Right cardiac atrium (tissue), 5 donors: Measurements from ENCODE around the gene FGF12. TPM values are rescaled to one million over a fixed set of nuclear protein-coding genes. Genes with fewer than 3 reads are reported as not detected.
A peak's percentile ranks its signal among the peaks of the same experiment; 100 is the strongest.

Experiments
- ATAC-seq, 2 donors: fragments of 200-7000 bp; cut with Tn5 transposase; one replicate each; pipeline versions ENCODE4 v1.8.0 to v1.9.1; 2020; ENCODE audit warnings: moderate library complexity in 2 of 2, mild to moderate bottlenecking in 1 of 2
- DNase-seq, 3 donors: peaks; one replicate each; pipeline ENCODE4 v3.0.0-alpha.2; 2020
- H3K27ac ChIP-seq: one replicate; pipeline ENCODE4 v1.5.1; 2013; ENCODE audit warnings: mild to moderate bottlenecking, low read length, control low read depth, moderate library complexity
- H3K27me3 ChIP-seq: one replicate; pipeline ENCODE4 v1.6.1; 2013; ENCODE audit not compliant: control insufficient read depth, insufficient read depth
- H3K4me1 ChIP-seq: one replicate; pipeline ENCODE4 v1.6.1; 2013; ENCODE audit warnings: low read length; ENCODE audit not compliant: control insufficient read depth, insufficient read depth
- H3K4me3 ChIP-seq: one replicate; pipeline ENCODE4 v1.5.1; 2013; ENCODE audit warnings: low read length, control low read depth
- H3K9me3 ChIP-seq: one replicate; pipeline ENCODE4 v1.6.1; 2013; ENCODE audit warnings: low read length; ENCODE audit not compliant: control insufficient read depth
- WGBS: extraction: QIAGEN DNeasy Blood & Tissue Kit; methylation state at CpG from one replicate; pipeline ENCODE4 v1.1.7; 2013; 5-methylcytosine and 5-hydroxymethylcytosine counted together
- intact Hi-C, 4 donors: fragments of 100-400 bp; cut with DNase I; formaldehyde crosslinking; loops; one replicate each; pipeline versions ENCODE4 v1.11.0 to v1.14.0; 2022 to 2023
- polyA plus RNA-seq: library from polyadenylated mRNA; stranded (reverse); fragments of 200-250 nt; gene quantifications from one replicate; pipeline ENCODE4 v1.2.3, GENCODE V29; 2013
- total RNA-seq, 4 donors: library from RNA; stranded (reverse); fragmentation: NEBNext Ultra II Directional; extraction: Animal tissue kit (Norgen Biotek cat#: 25700); gene quantifications; one replicate each; pipeline ENCODE4 v1.2.1, GENCODE V29; 2021
- donor health status: healthy with polysubstance abuse.
- donor health status: DM: no; HTN: yes; CAD: no.
- donor health status: DM: no; HTN: no; CAD: no.
- donor health status: DM: no; HTN: yes; CAD: no; lungs with severe emphysema.
- donor health status: DM: yes; HTN: yes; CAD: no.

The FGF12 gene
- total and polyA plus RNA-seq, 5 donors: 230 to 354 (median 332) TPM

DNA sequence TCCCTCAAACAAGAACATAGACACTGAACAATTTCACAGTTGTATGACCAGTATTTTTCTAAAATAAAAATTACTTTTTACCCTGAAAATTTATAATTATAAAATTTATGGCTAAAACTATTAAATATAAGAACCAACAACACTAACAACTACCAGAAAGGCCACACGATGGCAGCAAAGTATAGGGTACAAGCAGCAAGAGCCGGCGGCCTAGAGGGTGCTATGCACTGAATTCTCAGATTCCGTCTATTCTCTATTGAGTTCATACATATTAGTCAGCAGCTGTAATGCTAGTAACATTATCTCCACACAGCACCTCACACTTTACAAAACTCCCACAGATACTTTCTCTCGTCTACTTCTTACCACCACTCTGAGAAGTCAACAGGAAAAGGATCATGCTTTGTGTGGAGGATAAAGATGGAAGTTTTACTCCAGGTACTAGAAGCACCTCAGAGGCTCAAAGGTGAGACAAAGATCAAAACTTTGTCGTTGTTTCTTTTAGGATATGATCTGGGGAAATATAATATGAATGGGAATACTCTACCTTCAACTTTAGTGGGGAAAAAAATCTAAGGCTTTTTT, 160.5 kb downstream of the FGF12 start:
- DNase-seq: peak; percentile 66 to 83 (median 67)
- intact Hi-C loops: loop anchor here (5.0 to 10.0 kb wide), 6 partner anchors 161 to 998 kb away; partner anchors contain the start of gene FGF12 (in 1 of the 4)
- Histone ChIP-seq H3K27ac (no peak overlapping the region), H3K27me3 (no peaks in the 10 kb centered on the region), H3K4me3 (peak overlapping the region; percentile 45), H3K4me1 (peaks cover 3% of the 10 kb centered on the region), H3K9me3 (no peaks in the 10 kb centered on the region)
- peak; percentile 76 for ATAC-seq
- 7% methylated on average over 6 of the region's 6 CpGs for WGBS

DNA sequence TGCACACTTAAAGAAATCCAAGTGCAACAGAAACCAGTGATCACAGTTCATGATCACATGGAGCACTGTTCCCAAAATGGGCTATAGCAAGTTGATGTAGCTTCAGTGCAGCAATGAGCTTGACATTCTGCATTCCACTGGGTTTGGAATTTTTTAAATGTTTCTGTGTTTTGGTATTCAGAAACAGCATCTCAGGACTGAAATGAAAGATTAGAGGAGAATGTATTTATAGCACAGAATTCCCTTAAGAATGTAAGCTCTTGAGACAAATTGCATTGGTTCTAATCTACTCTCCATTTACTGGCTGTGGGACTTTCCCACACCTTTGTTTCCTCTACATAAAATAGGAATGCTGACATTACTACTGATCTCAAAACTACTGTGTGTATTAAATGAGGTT, 162.7 kb downstream of the FGF12 start:
- Histone ChIP-seq H3K4me1 (no peaks in the 10 kb centered on the region), H3K27ac (no peak overlapping the region), H3K9me3 (no peaks in the 10 kb centered on the region), H3K4me3 (no peak overlapping the region), H3K27me3 (no peaks in the 10 kb centered on the region)
- ATAC-seq: no peak
- DNase-seq: no peak
- intact Hi-C loops: loop anchor here (5.0 to 10.0 kb wide), 6 partner anchors 163 to 1000 kb away; partner anchors contain the start of gene FGF12 (in 1 of the 4)

DNA sequence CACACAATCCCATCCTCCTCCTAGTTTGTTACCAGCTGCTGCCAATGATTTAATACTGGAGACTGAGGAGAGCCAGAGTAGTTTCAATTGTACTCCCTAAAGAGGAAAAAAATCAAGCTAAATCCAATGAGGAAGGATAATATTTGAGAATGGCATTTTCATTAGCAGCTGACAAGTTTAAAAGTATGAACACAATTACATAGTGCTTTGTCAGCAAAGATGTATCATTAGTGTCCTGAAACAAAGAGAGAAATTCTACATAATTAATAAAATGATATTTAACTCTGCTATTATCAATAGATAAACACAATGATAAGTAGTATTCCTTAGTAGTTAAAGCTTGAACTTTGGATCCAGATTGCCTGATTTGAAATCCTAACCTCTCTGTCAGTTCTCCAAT, 163.9 kb downstream of the FGF12 start:
- intact Hi-C loops: loop anchor here in 2 of 4 donors (10.0 kb wide), 3 partner anchors 211 to 1001 kb away; no protein-coding TSS in a partner anchor
- no peak for ATAC-seq
- H3K9me3 ChIP-seq: no peaks in the 10 kb centered on the region

GRCh38 chr3:192553707-192554106, 173.6 kb downstream of the FGF12 start:
- intact Hi-C loops: loop anchor here in 1 of 4 donors (10.0 kb wide), 1 partner anchor 79 kb away; no protein-coding TSS in a partner anchor
- Histone ChIP-seq H3K4me3 (no peak overlapping the region), H3K4me1 (no peaks in the 10 kb centered on the region), H3K27ac (no peak overlapping the region), H3K27me3 (no peaks in the 10 kb centered on the region), H3K9me3 (no peaks in the 10 kb centered on the region)
- WGBS: 40% methylated on average over 5 of the region's 5 CpGs
- ATAC-seq: no peak
- DNase-seq: no peak

More for the DNA sequence above, 163.9 kb downstream of the FGF12 start:
- H3K4me1 ChIP-seq: no peaks in the 10 kb centered on the region
- no peak overlapping the region for H3K27ac ChIP-seq
- no peaks in the 10 kb centered on the region for H3K27me3 ChIP-seq
- no peak overlapping the region for H3K4me3 ChIP-seq
- DNase-seq: no peak

DNA sequence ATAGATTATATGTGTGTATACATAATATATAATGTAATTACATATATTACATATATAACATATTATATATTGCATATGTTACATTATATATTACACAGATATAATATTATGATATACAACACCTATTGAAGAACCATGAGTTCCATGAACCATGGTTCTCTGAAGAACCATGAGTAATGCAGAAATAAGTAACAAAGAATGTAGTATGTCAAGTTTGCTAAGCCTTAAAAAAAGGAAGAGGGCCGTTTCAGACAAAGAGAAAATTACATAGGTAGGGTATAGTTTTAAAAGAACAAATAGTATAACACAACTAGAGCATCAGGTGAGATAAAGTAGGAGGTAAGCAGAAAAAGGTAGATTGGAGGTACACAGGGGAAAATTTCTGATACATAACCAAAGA, 177.0 kb downstream of the FGF12 start:
- intact Hi-C loops: loop anchor here in 1 of 4 donors (10.0 kb wide), 1 partner anchor 76 kb away; no protein-coding TSS in a partner anchor
- H3K4me3 ChIP-seq: no peak overlapping the region
- H3K27ac ChIP-seq: no peak overlapping the region
- H3K9me3 ChIP-seq: no peaks in the 10 kb centered on the region
- no peaks in the 10 kb centered on the region for H3K27me3 ChIP-seq
- 60% methylated on average over 1 of the region's 1 CpG for WGBS
- no peaks in the 10 kb centered on the region for H3K4me1 ChIP-seq
- DNase-seq (no peak), ATAC-seq (no peak)

DNA sequence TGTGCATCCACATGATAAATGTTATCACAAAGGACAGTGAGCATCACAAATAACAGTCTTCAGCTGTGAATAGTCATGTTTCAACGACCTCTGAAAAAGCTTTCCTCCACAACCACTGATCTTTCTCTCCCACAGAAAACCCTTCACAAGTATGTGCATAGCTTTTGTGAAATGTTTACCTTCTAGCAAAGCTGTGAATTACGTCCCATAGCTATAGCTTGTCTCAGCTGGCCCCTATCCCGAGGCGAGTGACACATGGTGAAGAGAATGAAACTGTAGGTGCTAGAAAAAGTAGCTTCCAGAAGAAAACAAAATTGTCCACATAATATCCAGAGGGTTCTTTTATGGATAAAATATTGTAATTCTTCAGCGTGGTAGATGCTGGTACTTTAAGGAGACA, 182.0 kb downstream of the FGF12 start:
- 66% methylated on average over 5 of the region's 5 CpGs for WGBS
- no peaks in the 10 kb centered on the region for H3K27me3 ChIP-seq
- DNase-seq (no peak), ATAC-seq (no peak)
- no peaks in the 10 kb centered on the region for H3K9me3 ChIP-seq
- peaks cover 6% of the 10 kb centered on the region for H3K4me1 ChIP-seq
- intact Hi-C loops: no loop called here
- H3K27ac ChIP-seq: no peak overlapping the region
- no peak overlapping the region for H3K4me3 ChIP-seq

DNA sequence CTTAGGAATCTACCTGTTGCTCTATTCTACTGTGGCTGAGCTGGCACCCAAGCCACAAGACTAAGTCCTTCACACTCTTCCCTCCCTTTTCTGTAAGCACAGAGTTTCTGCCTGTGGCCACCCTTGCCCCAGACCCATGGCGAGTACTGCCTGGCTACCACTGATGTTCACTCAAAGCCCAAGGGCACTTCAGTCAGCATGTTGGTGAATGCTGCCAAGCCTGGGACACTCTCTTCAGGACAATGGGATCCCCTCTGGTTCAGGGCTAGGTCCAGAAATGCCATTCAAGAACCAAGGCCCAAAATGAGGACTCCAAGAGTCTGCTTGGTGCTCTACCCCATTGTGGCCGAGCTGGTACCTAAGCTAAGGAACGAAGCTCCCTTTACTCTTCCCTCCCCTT, 184.2 kb downstream of the FGF12 start:
- H3K27ac ChIP-seq: no peak overlapping the region
- DNase-seq (no peak), ATAC-seq (peak; percentile 16 to 26)
- H3K4me1 ChIP-seq: peaks cover 6% of the 10 kb centered on the region
- no peaks in the 10 kb centered on the region for H3K27me3 ChIP-seq
- no peak overlapping the region for H3K4me3 ChIP-seq
- no peaks in the 10 kb centered on the region for H3K9me3 ChIP-seq
- intact Hi-C loops: no loop called here
- 89% methylated on average over 3 of the region's 3 CpGs for WGBS

GRCh38 chr3:192516820-192517219, 210.5 kb downstream of the FGF12 start:
- ATAC-seq (no peak), DNase-seq (no peak)
- Histone ChIP-seq H3K4me3 (no peak overlapping the region), H3K9me3 (no peaks in the 10 kb centered on the region), H3K27ac (peak overlapping the region; percentile 84), H3K4me1 (peaks cover 6% of the 10 kb centered on the region), H3K27me3 (no peaks in the 10 kb centered on the region)
- 50% methylated on average over 7 of the region's 7 CpGs for WGBS
- intact Hi-C loops: no loop called here

DNA sequence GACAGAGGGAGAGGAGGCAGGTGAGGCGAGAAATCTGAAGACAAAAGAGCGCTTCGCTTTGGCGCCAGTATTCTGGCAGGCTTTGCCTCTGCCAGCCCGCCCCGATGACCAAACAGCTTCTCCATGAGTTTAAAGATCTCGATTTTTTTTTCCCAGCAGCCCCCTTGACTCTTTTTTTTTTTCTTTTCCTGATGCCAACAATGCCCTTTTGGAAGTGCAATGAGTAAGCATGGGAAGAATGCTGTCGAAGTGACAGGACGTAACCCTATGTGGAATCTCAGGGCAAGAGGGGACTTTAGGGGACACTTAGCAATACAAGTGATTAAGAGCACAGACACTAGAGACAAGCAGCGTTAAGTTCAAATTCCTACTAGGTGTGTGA, 211.7 kb downstream of the FGF12 start:
- Histone ChIP-seq H3K4me1 (peaks cover 6% of the 10 kb centered on the region), H3K27me3 (no peaks in the 10 kb centered on the region), H3K4me3 (peak overlapping the region; percentile 51), H3K27ac (peak overlapping the region; percentile 57), H3K9me3 (no peaks in the 10 kb centered on the region)
- DNase-seq (no peak), ATAC-seq (peak; percentile 40 to 50)
- intact Hi-C loops: no loop called here
- WGBS: 21% methylated on average over 10 of the region's 10 CpGs

- Histone ChIP-seq H3K4me3 (peak overlapping the region; percentile 51), H3K4me1 (peaks cover 6% of the 10 kb centered on the region), H3K27me3 (no peaks in the 10 kb centered on the region), H3K27ac (peak overlapping the region; percentile 57), H3K9me3 (no peaks in the 10 kb centered on the region)
- WGBS: 12% methylated on average over 74 of the region's 74 CpGs
- ATAC-seq (peak; percentile 51 to 72), DNase-seq (peak; percentile 20 to 58 (median 52))
- intact Hi-C loops: no loop called here
Observed at GRCh38 chr3:192514754-192515663, 212.3 kb downstream of the FGF12 start.

DNA sequence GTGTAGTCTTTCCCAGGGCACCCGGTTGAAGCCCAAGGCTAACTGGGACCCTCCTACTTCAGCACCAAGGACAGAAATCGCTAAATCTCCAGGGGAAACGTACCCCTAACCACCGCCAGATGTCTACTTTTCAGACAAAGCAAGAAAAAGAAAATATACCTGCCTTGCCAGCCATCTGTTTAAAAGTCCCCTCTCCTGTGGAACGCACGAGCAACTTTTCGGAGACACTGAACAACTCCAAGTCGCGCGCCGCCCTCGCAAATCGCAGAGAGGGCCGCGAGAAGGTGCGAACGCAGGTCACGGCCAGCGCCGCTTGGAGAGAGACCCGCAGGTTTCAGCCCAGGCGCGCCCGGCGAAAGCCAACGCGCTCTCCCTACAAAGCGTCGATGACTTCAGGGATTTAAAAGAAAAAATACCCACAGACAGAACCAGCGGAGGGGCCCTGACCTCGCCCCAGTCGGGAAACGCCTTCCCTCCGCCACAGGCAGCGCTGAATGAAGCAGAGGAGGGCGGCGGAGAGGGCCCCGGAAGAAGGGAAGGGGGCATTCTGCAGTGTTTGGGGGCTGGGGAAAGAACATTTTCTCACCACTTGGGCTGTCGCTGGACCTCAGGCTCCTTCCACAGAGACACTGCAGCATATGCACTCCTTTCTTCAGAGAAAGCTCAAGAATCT, 213.1 kb downstream of the FGF12 start:
- peak in 1 of 2 donors; percentile 17 for ATAC-seq
- no peaks in the 10 kb centered on the region for H3K9me3 ChIP-seq
- no peak overlapping the region for H3K27ac ChIP-seq
- H3K4me3 ChIP-seq: peak overlapping the region; percentile 51
- no peak for DNase-seq
- peaks cover 6% of the 10 kb centered on the region for H3K4me1 ChIP-seq
- H3K27me3 ChIP-seq: no peaks in the 10 kb centered on the region
- intact Hi-C loops: no loop called here
- 15% methylated on average over 39 of the region's 39 CpGs for WGBS
